Breast epithelium (tissue), 3 donors: Measurements from ENCODE around the gene KIF17.

Experiments
- POLR2A ChIP-seq: fragments of 450-650 bp; IDR thresholded peaks from one replicate; pipeline ENCODE4 v1.6.1; 2016; ENCODE audit warnings: antibody characterized with exemption, mild to moderate bottlenecking, moderate library complexity
- POLR2AphosphoS5 ChIP-seq, 3 donors: sonication (generic); formaldehyde crosslinking; IDR thresholded peaks; one replicate each; pipeline ENCODE4 v1.6.1; 2017; ENCODE audit warnings: antibody characterized with exemption in 3 of 3
- TF ChIP-seq, protein P1 (sequence below), 3 donors: fragments of 450-650 bp; IDR thresholded peaks; one replicate each; pipeline ENCODE4 v1.5.1; 2016 to 2017; ENCODE audit warnings: antibody characterized with exemption in 3 of 3, mild to moderate bottlenecking in 3 of 3, moderate library complexity in 3 of 3

DNA sequence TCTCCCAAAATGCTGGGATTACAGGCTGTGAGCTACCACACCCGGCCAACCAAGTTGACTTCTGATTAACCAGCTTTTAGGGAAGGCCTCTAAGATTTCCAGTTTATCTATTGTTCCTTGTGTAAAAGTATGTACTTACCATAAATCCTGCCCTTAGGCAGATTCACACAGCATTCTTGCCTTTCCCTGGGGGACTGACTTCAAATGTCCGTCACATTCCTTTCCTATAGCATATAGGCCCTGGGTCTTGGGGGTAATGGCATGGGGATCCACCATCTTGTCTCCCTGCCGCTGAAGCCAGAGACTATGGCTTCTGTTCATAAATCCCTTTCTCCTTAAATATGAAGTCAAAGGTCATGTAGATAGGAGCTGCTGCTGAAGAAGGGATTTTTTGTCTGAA is 85.4 kb downstream of the KIF17 start:
- no peak for TF ChIP-seq POLR2AphosphoS5 (IDR thresholded peaks at IDR 0.05)
- TF ChIP-seq, protein P1, sequence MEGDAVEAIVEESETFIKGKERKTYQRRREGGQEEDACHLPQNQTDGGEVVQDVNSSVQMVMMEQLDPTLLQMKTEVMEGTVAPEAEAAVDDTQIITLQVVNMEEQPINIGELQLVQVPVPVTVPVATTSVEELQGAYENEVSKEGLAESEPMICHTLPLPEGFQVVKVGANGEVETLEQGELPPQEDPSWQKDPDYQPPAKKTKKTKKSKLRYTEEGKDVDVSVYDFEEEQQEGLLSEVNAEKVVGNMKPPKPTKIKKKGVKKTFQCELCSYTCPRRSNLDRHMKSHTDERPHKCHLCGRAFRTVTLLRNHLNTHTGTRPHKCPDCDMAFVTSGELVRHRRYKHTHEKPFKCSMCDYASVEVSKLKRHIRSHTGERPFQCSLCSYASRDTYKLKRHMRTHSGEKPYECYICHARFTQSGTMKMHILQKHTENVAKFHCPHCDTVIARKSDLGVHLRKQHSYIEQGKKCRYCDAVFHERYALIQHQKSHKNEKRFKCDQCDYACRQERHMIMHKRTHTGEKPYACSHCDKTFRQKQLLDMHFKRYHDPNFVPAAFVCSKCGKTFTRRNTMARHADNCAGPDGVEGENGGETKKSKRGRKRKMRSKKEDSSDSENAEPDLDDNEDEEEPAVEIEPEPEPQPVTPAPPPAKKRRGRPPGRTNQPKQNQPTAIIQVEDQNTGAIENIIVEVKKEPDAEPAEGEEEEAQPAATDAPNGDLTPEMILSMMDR (IDR thresholded peaks at IDR 0.05), result no peak
- TF ChIP-seq POLR2A, result no peak
